ENCODE measurements around the gene IKZF1.

The IKZF1 gene

GRCh38 chr7:50334341-50334994 lies 30.0 kb downstream of the IKZF1 start:
- Histone ChIP-seq H3K79me2 (ENCODE audit: control insufficient read depth, low read length) (peaks cover 100% of the 10 kb centered on the region), H3K27ac (ENCODE audit: low read depth, low read length) (no peak overlapping the region), H3K9me3 (ENCODE audit: control insufficient read depth, insufficient read depth, low read length) (no peaks in the 10 kb centered on the region), H3K9me2 (replicated peaks; ENCODE audit: control insufficient read depth, low read length) (no peaks in the 10 kb centered on the region), H3F3A (ENCODE audit: control insufficient read depth, insufficient read depth) (peaks cover 13% of the 10 kb centered on the region), H3K4me2 (ENCODE audit: low read length) (peak overlapping the region; percentile 36), H3K4me1 (ENCODE audit: control insufficient read depth, low read length) (peaks cover 100% of the 10 kb centered on the region), H4K20me1 (ENCODE audit: control insufficient read depth, insufficient read depth, low read depth, low read length) (peaks cover 22% of the 10 kb centered on the region), H3K4me3 (ENCODE audit: low read length) (peak overlapping the region; percentile 4; the same call in 1 of the 2 replicates), H3K27me3 (ENCODE audit: control insufficient read depth, low read length) (no peaks in the 10 kb centered on the region), H3K36me3 (ENCODE audit: control insufficient read depth, low read length) (peaks cover 100% of the 10 kb centered on the region)
- no peak for TF ChIP-seq EZH2phosphoT487 (IDR thresholded peaks at IDR 0.05; ENCODE audit: borderline replicate concordance, low read length)
- no peak for TF ChIP-seq CTCF (IDR thresholded peaks at IDR 0.05; ENCODE audit: low read depth, low read length, poor library complexity, severe bottlenecking)

- H3K4me2 ChIP-seq (ENCODE audit: low read length) = peak overlapping the region; percentile 36
- peak overlapping the region; percentile 9; the same call in 1 of the 2 replicates for H3K4me3 ChIP-seq (ENCODE audit: low read length)
Observed at GRCh38 chr7:50335230-50335794, 30.8 kb downstream of the IKZF1 start.

GRCh38 chr7:50335795-50336754 lies 31.6 kb downstream of the IKZF1 start:
- Histone ChIP-seq H3K4me1 (ENCODE audit: control insufficient read depth, low read length) (peaks cover 100% of the 10 kb centered on the region), H3K27ac (ENCODE audit: low read depth, low read length) (no peak overlapping the region), H3K9me3 (ENCODE audit: control insufficient read depth, insufficient read depth, low read length) (no peaks in the 10 kb centered on the region), H3K4me2 (ENCODE audit: low read length) (peak overlapping the region; percentile 36), H3K36me3 (ENCODE audit: control insufficient read depth, low read length) (peaks cover 100% of the 10 kb centered on the region), H3K9me2 (replicated peaks; ENCODE audit: control insufficient read depth, low read length) (no peaks in the 10 kb centered on the region), H3K79me2 (ENCODE audit: control insufficient read depth, low read length) (peaks cover 100% of the 10 kb centered on the region), H4K20me1 (ENCODE audit: control insufficient read depth, insufficient read depth, low read depth, low read length) (peaks cover 34% of the 10 kb centered on the region), H3F3A (ENCODE audit: control insufficient read depth, insufficient read depth) (peaks cover 10% of the 10 kb centered on the region; the same call in 1 of the 2 replicates), H3K4me3 (ENCODE audit: low read length) (peak overlapping the region; percentile 9; the same call in 1 of the 2 replicates), H3K27me3 (ENCODE audit: control insufficient read depth, low read length) (no peaks in the 10 kb centered on the region)
- TF ChIP-seq EZH2phosphoT487 (IDR thresholded peaks at IDR 0.05; ENCODE audit: borderline replicate concordance, low read length) (no peak), CTCF (IDR thresholded peaks at IDR 0.05; ENCODE audit: low read depth, low read length, poor library complexity, severe bottlenecking) (peak; percentile 57)

More at GRCh38 chr7:50335230-50335794, 30.8 kb downstream of the IKZF1 start:
- Histone ChIP-seq H3F3A (ENCODE audit: control insufficient read depth, insufficient read depth) (peaks cover 13% of the 10 kb centered on the region; the same call in 1 of the 2 replicates), H3K9me2 (replicated peaks; ENCODE audit: control insufficient read depth, low read length) (no peaks in the 10 kb centered on the region), H3K27ac (ENCODE audit: low read depth, low read length) (no peak overlapping the region), H3K79me2 (ENCODE audit: control insufficient read depth, low read length) (peaks cover 100% of the 10 kb centered on the region), H3K4me1 (ENCODE audit: control insufficient read depth, low read length) (peaks cover 100% of the 10 kb centered on the region), H3K9me3 (ENCODE audit: control insufficient read depth, insufficient read depth, low read length) (no peaks in the 10 kb centered on the region), H4K20me1 (ENCODE audit: control insufficient read depth, insufficient read depth, low read depth, low read length) (peaks cover 27% of the 10 kb centered on the region), H3K27me3 (ENCODE audit: control insufficient read depth, low read length) (no peaks in the 10 kb centered on the region), H3K36me3 (ENCODE audit: control insufficient read depth, low read length) (peaks cover 100% of the 10 kb centered on the region)
- no peak for TF ChIP-seq CTCF (IDR thresholded peaks at IDR 0.05; ENCODE audit: low read depth, low read length, poor library complexity, severe bottlenecking)
